Lower lobe of right lung (tissue), 2 donors: ENCODE data around the gene NDRG3. TPM values are rescaled to one million over a fixed set of nuclear protein-coding genes. Genes with fewer than 3 reads are reported as not detected.

ENCODE experiments used
- ATAC-seq, 2 donors: fragments of 200-7000 bp; cut with Tn5 transposase; one replicate each; pipeline ENCODE4 v1.9.1; 2020 to 2022; ENCODE audit warnings: mild to moderate bottlenecking in 2 of 2, moderate library complexity in 2 of 2
- DNase-seq: peaks from one replicate; pipeline ENCODE4 v3.0.0-alpha.2; 2020
- H3K27ac ChIP-seq: fragments of 200-600 bp; one replicate; pipeline ENCODE4 v1.8.0; 2022
- H3K27me3 ChIP-seq: fragments of 200-600 bp; one replicate; pipeline ENCODE4 v1.8.0; 2022; ENCODE audit warnings: low read depth
- H3K36me3 ChIP-seq: fragments of 200-600 bp; one replicate; pipeline ENCODE4 v1.8.0; 2022; ENCODE audit warnings: mild to moderate bottlenecking
- H3K4me1 ChIP-seq: fragments of 200-600 bp; one replicate; pipeline ENCODE4 v1.8.0; 2022
- H3K4me3 ChIP-seq: fragments of 200-600 bp; one replicate; pipeline ENCODE4 v1.8.0; 2022; ENCODE audit warnings: mild to moderate bottlenecking
- H3K9me3 ChIP-seq: fragments of 200-600 bp; one replicate; pipeline ENCODE4 v1.8.0; 2022
- CTCF ChIP-seq: fragments of 200-600 bp; IDR thresholded peaks from one replicate; pipeline ENCODE4 v1.8.0; 2022; ENCODE audit warnings: antibody characterized with exemption, mild to moderate bottlenecking
- intact Hi-C: fragments of 100-400 bp; cut with DNase I; formaldehyde crosslinking; loops from one replicate; pipeline ENCODE4 v1.11.0; 2022
- total RNA-seq: library from RNA; stranded (reverse); fragmentation: NEBNext Ultra II Directional; extraction: Animal tissue kit (Norgen Biotek cat#: 25700); gene quantifications from one replicate; pipeline ENCODE4 v1.2.1, GENCODE V29; 2021
- donor health status: DM: no; HTN: yes; CAD: no; lungs with severe emphysema.

Gene NDRG3
- total RNA-seq, 1 donor from 2014 or later, result 30.4 TPM

DNA sequence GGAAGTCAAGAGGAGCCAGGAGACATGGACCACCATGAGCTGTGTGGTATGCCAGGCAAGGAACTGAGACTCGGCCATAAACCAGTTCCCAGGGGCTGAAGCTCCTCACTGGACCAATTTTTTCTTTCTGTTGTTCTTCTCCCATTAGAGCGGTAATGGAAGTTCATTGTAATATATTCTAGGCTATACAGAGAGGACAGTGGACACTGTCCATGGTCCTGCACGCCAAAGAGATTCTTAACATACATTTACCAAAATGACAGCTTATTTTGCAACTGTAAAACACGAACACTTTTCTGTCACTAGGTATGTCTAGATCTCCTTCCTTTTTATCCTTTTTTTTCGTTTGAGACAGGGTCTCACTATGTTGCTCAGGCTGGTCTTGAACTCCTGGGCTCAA, 40.8 kb upstream of the NDRG3 start:
- peaks cover 67% of the 10 kb centered on the region for H3K36me3 ChIP-seq
- no peak for ATAC-seq

GRCh38 chr20:36786246-36786645, 40.4 kb upstream of the NDRG3 start:
- no peaks in the 10 kb centered on the region for H3K9me3 ChIP-seq
- DNase-seq (no peak), ATAC-seq (peak in 1 of 2 donors; percentile 23)
- H3K4me1 ChIP-seq, result no peaks in the 10 kb centered on the region
- no peak overlapping the region for H3K4me3 ChIP-seq
- H3K36me3 ChIP-seq, result peaks cover 63% of the 10 kb centered on the region
- H3K27me3 ChIP-seq, result no peaks in the 10 kb centered on the region
- no peak for TF ChIP-seq CTCF
- intact Hi-C loops, result no loop called here
- no peak overlapping the region for H3K27ac ChIP-seq

More for the DNA sequence above, 40.8 kb upstream of the NDRG3 start:
- TF ChIP-seq CTCF, result no peak
- DNase-seq, result no peak
- no peaks in the 10 kb centered on the region for H3K9me3 ChIP-seq
- intact Hi-C loops, result no loop called here
- H3K27ac ChIP-seq, result no peak overlapping the region
- no peak overlapping the region for H3K4me3 ChIP-seq
- H3K4me1 ChIP-seq, result no peaks in the 10 kb centered on the region
- no peaks in the 10 kb centered on the region for H3K27me3 ChIP-seq

- Histone ChIP-seq H3K4me3 (no peak overlapping the region), H3K4me1 (no peaks in the 10 kb centered on the region), H3K27me3 (no peaks in the 10 kb centered on the region), H3K9me3 (no peaks in the 10 kb centered on the region), H3K27ac (no peak overlapping the region), H3K36me3 (peaks cover 56% of the 10 kb centered on the region)
- no peak for TF ChIP-seq CTCF
- no peak for ATAC-seq
- intact Hi-C loops, result no loop called here
- DNase-seq, result no peak
Measured at GRCh38 chr20:36785308-36785707, 39.4 kb upstream of the NDRG3 start.

DNA sequence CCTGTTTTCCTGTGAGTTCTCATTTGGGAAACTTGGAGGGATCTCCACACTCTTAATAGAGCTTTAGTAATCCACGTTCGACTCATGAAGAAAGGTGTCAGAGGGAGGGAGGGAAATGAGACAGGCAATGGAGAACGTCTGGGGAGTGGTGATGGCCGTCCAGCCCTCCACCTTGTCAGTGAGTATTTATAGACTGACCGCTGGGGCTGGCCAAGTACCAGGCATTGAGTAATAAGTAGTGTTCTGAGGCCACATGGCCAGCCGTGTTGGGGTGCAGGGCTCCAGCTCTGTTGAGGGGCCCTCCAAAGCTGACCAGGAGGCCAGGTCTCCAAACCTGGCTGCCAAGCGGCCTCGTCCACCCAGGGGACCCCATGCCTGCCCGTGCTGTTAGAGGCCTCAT, 39.0 kb upstream of the NDRG3 start:
- DNase-seq, result no peak
- peak; percentile 24 for ATAC-seq
- TF ChIP-seq CTCF, result no peak
- Histone ChIP-seq H3K27me3 (no peaks in the 10 kb centered on the region), H3K36me3 (peaks cover 56% of the 10 kb centered on the region), H3K9me3 (no peaks in the 10 kb centered on the region), H3K27ac (no peak overlapping the region), H3K4me1 (no peaks in the 10 kb centered on the region), H3K4me3 (no peak overlapping the region)
- intact Hi-C loops, result no loop called here

DNA sequence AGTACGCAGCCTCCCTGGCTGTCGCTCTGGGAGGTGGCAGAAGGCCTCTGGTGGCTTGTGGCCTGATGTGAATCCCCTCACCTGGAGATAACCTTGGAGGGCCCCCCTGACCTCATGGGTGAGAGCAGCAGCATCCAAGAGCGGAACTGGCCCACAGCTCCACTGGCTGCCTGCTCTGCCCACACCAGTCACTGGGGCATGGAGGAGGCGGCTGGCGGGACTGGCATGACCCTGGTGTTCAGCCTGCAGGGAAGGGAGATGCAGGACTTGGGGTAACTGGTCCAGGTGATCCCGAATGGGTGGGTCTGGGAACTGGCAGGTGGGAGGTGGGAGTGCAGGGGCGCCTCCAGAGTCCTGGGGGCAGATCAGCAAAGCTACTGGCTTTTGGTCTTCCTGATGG, 38.2 kb upstream of the NDRG3 start:
- no peak for TF ChIP-seq CTCF
- no peak for ATAC-seq
- intact Hi-C loops, result no loop called here
- no peak for DNase-seq
- H3K36me3 ChIP-seq, result peaks cover 52% of the 10 kb centered on the region
- H3K27me3 ChIP-seq, result no peaks in the 10 kb centered on the region
- no peak overlapping the region for H3K27ac ChIP-seq
- no peaks in the 10 kb centered on the region for H3K4me1 ChIP-seq
- H3K9me3 ChIP-seq, result no peaks in the 10 kb centered on the region
- no peak overlapping the region for H3K4me3 ChIP-seq

DNA sequence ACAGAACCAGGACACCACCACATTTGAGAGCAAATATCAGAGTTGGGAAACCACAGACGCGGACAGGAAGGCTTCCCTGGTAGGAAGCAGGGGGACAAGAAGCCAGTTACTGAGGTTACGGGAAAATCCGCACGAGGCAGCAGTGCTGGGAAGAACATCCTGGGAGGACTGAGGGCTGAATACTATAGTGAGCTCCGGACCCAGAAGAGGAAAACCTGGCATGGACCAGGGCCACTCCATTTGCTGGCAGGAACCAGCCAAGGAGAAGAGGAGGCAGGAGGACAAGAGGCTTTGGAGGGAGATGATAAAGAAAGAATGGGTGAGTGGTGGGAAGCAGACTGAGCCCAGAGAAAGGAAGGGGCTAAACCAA, 33.8 kb upstream of the NDRG3 start:
- no peaks in the 10 kb centered on the region for H3K27me3 ChIP-seq
- TF ChIP-seq CTCF, result no peak
- no peak overlapping the region for H3K27ac ChIP-seq
- DNase-seq (no peak), ATAC-seq (no peak)
- peaks cover 10% of the 10 kb centered on the region for H3K4me1 ChIP-seq
- H3K4me3 ChIP-seq, result no peak overlapping the region
- H3K36me3 ChIP-seq, result peaks cover 18% of the 10 kb centered on the region
- H3K9me3 ChIP-seq, result no peaks in the 10 kb centered on the region
- intact Hi-C loops, result no loop called here
